Upper lobe of left lung (tissue), 4 donors: ENCODE data around the gene SRRM3.

ENCODE experiments used
- POLR2A ChIP-seq, 4 donors: fragments of 450-650 bp; IDR thresholded peaks; one replicate each; pipeline ENCODE4 v1.5.1; 2016 to 2017; ENCODE audit warnings: antibody characterized with exemption in 4 of 4, mild to moderate bottlenecking in 2 of 4
- TF ChIP-seq, protein P1 (sequence below), 6 experiments: fragments of 450-650 bp in 4 of 6; fragments of 200-600 bp in 2 of 6; sonication (generic) in 2 of 6; IDR thresholded peaks; one replicate each; pipeline ENCODE4 v1.5.1; 2016 to 2019; ENCODE audit warnings: antibody characterized with exemption in 6 of 6

DNA sequence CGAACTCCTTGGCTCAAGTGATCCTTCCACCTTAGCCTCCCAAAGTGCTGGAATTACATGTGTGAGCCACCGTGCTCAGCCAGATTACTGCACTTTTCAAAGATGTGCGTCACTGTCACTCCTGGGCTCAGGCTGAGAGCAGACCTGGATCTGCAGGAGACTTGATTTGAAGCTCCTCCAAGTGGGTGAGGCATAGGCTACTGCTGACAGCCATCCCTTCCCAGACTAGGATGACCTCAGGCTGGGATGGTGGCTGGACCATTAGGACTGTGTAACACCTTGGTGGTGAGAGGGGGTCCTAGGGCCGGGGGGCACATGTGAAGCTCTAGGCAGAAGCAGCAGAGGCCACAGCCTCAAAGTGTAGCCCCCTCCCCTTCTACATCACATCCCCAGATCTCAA is 8.2 kb upstream of the SRRM3 start:
- TF ChIP-seq, protein P1, sequence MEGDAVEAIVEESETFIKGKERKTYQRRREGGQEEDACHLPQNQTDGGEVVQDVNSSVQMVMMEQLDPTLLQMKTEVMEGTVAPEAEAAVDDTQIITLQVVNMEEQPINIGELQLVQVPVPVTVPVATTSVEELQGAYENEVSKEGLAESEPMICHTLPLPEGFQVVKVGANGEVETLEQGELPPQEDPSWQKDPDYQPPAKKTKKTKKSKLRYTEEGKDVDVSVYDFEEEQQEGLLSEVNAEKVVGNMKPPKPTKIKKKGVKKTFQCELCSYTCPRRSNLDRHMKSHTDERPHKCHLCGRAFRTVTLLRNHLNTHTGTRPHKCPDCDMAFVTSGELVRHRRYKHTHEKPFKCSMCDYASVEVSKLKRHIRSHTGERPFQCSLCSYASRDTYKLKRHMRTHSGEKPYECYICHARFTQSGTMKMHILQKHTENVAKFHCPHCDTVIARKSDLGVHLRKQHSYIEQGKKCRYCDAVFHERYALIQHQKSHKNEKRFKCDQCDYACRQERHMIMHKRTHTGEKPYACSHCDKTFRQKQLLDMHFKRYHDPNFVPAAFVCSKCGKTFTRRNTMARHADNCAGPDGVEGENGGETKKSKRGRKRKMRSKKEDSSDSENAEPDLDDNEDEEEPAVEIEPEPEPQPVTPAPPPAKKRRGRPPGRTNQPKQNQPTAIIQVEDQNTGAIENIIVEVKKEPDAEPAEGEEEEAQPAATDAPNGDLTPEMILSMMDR (IDR thresholded peaks at IDR 0.05) = no peak
- no peak for TF ChIP-seq POLR2A (IDR thresholded peaks at IDR 0.05)
